NCI-H1930 (cell line): ENCODE results near the gene PROB1.
"Not testable (repeated sequence)": the region's sequence is repeated elsewhere in the genome, so short reads cannot be mapped to it uniquely, and the experiment has no call there.

Experiments
- DNase-seq, 2 experiments: peaks; one replicate each; lab custom pipeline; 2025; lab: John Stamatoyannopoulos, UW

The PROB1 gene

DNA sequence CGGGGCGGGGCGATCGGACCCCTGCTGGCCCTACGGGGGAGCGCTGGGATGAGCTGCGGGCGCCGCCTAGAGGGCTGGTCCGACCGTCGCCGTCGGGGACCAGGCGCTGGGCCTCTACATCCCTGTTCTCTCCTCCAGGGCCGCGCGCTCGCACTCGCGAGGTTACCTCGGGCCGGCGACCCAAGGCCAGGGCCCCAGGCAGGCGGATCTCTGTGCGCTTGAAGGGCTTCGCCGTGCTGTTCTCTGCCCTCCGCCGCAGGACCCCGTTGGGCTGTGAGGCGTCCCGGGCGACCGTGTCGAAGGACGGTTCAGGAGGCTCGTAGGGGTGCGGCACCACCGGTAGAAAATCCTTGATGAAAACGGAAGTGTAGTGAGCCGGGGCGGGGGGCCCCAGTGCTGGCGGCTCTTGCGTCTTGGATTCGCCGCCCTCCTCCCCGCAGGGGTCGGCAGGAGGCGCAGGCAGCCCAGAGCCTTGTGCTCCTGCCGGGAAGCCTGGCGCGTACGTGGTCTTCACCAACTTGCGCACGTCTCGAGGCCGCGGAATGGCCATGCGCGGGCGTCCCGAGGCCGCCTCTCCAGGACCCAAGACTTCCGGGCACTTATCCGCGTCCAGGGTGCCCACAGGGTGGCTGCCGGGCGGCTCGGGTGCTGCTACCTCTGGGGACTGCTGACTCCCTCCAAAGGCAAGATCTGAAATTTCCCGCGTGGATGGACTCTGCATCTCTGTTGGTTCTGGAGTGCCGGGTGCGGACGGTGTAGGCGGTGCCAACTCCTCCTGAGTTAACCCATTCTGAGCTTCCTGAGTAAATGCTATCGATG is 2.0 kb downstream of the PROB1 start:
- DNase-seq, result peak; percentile 30 to 42

DNA sequence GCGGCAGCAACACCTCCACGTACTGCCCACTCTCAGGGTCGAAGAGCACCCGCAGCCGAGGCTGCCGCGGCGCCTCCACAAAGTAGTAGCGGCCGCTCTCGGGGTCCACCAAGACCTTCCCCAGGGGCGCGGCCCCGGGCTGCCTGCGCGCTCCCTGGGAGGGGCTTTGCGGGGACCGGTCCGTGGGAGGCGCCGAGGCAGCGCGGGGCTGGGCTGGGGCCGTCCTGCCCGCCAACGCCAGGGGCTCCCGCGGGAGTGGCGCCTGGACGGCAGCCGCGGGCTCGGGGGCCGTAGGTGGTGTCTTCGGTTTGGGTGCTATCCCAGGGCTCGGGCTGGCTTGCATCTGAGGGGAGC is 2.6 kb downstream of the PROB1 start:
- no peak for DNase-seq

DNA sequence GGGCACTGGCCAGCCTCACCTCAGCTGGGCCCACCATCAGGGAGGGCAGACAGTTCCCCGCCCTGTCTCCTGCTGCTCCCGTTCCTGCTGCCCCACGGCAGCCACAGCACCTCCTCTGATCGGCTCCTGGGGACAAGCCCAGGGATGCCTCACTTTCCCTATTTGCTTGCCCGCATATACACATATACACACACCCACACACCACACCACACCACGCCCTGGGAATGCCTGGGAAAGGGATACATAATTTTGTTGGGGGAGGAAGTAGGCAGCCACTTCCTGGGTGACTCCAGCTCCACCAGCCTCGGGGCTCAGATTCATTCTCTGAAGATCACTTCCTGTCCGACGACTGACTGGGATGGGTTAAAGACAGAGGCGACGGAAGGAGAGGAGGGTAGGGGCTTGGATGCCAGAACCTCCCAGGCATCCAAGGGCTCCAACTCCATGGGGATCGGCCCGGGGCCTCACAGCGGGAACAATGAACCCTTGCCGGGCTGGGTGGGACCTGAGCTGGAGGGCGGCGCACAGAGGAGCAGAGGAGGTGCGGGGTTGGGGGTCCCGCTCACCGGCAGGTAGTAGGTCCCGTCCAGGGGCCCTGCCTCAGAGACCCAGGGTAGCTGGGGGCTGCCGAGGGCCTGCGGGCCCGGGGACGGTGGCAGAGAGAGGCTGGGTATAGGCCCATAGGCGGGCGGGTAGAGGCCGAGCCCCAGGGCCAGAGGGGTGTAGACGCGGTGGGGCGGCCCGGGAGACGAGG is 3.2 kb downstream of the PROB1 start:
- DNase-seq, result no peak

DNA sequence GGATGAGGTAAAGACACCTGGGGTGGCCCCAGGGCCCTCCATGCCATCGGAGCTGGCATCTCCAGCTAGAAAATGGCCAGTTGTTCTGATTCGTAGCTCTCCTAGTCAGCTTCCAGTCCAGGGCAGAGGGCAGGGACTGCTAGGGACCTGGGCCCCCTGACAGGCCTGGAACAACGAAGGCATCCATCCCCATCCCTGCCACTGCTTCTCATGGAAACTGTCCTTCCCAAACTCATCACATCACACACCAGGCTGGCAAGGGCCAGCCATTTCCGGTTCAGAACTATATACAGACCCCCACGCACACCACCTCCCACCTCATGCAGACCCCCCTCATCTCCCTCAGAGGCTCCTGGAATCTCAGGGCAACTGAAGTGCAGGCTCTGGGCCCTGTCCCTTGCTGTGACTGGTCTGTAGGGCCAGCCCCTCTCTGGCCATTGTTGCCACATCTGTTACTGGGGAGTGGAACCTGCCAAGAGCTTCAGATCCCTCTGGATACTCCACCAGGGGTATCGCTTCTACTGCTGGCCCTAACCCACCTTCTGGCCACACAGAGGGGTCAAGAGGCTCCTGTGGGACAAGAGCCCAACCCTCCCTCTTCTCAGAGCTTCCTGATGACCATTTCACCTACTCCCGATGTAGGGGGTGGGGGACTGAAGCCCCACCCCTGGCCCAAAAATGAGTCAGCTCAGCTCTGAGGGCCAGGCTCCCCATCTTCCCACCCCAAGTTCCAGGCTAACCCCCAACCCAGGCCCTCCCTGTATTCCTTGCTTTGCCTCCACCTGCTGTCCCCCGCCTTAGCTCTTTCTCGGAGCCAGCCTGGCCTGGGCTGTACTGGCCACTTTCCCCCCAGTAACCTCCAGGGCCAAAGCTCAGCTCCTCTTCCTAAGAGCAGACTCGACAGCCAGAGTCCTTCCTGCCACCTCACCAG is 4.0 kb downstream of the PROB1 start:
- no peak for DNase-seq

DNA sequence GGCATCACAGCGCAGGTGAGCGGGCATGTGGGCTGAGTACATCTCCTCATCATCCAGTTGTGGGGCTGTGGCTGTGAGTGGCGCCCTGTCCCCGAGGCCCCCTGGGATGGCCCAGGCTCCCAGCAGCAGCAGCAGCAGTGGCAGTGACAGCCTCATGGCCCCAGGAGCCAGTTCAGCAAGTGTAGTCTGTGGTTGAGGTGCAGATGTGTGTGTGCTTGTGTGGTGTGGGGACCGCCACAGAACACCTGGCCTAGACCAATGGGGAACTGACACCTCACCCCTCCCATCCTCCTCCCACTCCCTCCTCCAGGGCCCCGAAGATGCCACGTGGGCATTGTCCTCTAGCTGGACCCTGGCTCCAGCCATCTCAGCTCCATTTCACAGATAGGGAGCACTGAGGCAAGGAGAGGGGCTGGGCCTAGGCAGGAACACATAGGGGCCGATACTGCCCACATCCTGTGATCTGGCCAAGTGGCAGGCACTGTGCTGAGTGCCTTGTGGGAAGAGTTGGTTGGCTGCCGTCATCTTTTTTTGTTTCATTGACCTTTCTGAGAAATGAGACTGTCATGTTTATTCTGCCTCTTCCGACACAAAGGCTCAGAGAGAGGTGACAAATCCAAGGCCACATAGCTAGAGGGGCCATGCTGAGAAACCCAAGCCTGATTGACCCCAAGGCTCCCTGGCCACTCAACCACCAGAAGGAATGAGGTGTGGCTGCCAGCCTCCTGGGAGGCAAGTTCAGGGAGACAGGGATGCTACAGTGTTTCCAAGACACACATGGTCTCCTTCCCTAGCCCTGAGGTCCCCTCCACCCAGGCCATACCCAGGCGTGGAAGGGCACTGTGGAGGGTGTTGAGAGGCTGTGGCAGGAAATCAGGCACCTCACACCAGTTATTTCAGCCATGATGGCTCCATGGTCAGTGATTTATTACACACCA is 4.9 kb downstream of the PROB1 start, which contains the start of gene MZB1:
MZB1 (minus strand) TSS at position 213 of the 938 bp plus-strand sequence; CDS start at position 156, 57 bp downstream.
- DNase-seq, result no peak

DNA sequence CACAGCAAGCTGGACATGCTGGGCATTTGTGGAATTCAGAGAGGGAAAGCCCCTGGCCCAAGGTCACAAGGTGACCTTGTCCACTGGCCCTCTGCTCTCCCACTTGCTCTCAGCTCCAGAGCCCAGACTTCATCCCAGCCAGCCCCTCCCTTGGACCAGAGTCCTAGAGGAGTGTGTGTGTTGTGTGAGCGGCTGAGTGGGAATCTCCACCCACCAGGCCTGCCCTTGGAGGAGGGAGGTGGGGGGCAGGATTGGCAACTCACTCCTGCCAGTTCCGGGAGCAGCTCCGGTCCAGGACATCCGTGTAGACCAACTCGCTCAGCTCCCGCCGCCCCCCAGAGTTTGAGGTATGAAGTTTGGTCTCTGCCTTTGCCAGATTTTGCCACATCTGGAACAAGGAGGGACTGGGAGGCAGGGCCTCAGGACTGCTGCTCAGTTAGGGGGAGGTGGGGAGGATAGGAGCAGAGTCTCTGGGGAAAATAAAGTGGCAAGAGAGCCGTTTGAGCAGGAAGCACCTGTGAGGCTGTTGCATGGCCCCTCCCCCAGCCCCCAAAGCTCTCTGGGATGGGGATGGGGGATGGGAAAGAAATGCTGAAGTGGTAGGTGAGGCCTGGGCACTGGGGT is 6.6 kb downstream of the PROB1 start:
- DNase-seq, result no peak

DNA sequence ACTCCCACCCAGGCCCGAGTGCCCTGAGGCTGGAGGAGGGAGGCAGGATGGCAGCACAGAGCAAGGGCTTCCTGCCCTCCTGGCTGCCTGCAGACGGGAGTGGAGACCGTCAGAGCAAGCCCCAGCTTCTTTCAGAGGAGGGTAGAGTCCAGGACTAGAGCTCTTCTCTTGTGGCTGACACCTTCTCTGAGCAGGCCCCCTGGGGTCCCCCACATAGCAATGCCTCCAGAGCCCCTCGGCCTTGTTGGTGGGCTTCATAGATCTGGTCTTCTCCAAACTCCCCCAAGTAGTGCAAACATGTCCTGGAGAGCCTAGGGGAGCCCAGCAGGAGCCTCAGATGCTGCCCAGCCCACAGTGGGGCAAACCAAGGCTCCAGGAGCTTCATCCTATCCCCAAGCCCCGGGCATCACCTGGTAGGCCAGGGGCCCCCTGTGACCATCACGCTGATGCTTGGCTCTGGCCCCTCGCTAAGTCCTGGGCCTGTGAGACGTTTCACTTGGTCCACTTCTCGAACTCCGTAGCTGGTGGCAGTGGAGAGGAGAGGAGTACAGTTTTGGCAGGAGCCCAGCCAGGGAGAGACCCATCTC is 7.2 kb downstream of the PROB1 start:
- no peak for DNase-seq

DNA sequence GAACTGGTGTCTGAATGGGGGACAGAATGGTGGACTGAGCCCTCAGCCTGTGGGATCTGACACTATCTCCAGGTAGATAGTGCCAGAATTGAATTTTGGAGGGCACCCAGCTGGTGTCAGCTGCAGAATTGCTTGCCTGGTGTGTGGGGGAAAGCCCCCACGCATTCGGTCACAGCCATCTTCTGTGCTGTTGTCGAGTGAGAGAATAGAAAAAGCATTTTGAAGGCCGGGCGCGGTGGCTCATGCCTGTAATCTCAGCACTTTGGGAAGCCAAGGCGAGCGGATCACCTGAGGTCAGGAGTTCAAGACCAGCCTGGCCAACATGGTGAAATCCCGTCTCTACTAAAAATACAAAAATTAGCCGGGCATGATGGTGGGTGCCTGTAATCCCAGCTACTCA is 7.9 kb downstream of the PROB1 start:
- not testable (repeated sequence) for DNase-seq

DNA sequence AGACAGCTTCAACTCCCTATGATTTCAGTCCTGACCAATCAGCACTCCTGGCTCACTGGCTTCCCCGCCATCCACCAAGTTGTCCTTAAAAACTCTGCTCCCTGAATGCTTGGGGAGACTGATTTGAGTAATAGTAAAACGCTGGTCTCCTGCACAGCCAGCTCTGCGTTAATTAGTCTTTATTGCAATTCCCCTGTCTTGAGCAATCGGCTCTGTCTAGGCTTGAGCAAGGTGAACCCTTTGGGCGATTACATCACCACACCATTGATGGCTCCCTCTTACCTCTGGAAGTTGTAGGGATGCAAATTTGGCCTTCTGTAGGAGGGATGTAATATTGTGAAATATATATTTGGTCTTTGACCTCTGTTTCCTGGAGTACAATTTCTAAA is 8.9 kb downstream of the PROB1 start:
- no peak for DNase-seq

DNA sequence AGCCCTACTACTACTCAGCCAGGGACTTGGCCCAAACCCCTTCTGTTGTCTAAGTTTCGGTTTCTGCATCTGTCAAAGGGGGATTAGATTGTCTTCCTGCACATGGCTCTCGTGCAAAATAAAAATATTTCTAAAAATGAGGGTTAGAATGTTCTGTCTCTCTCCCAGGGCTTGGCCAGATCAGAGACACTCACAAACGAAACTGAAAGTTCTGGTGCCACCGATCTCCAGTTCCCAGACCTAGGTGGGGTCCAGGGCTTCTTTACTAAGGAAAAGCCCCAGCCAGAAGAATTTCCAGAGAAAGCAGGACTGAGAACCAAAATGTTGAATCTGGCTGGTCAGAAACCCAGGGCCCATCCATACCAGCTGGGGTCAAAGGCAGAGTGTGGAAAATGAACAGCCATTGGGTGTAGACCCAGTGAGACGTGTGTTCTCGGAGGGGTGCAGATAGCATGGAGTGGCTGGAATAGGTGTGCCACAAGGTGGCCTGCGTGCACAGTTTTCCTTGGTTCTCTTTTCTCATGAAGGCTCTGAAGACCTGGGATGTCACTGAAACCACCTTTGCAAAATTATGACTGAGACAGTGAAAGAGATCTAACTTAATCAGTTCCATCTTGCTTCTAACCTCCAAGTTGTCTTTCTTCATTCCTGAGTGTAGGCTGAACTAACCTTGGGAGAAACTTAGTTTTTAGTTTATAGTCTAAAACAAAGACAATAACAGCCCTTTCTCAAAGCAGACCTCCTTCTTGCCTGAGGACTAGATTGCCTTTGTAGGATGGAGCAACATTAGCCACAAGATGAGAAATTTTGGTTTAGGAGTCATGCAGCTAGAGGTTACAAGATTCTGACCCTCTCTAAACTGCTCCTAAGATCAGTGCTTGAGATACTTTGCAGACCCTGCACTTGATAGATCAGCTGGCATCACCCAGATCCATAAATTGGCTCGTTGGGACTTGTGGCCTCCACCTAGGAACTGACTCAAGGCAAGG is 9.5 kb downstream of the PROB1 start:
- no peak for DNase-seq

DNA sequence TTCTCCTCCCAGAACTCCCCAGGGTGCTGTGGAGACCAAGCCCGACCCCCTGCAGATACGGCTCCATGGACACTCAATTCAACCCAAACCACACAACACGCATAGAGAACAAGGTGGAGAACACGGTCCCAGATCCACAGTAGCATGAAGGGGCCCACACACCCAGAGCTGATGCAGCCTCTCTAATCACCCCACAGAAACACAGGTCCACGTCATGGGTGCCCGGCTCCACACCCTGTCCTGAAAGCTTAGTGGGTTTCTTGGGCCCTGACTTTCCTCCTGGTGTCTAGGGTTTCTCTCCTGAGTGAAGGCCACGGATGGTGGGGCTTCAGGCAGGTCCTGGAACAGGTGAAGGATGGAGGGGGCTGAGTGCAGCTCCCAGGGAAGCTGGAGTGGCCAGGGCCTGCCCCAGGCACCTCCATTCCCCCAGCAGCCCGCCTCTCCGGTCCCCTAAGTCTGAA is 10.3 kb downstream of the PROB1 start:
- no peak for DNase-seq

DNA sequence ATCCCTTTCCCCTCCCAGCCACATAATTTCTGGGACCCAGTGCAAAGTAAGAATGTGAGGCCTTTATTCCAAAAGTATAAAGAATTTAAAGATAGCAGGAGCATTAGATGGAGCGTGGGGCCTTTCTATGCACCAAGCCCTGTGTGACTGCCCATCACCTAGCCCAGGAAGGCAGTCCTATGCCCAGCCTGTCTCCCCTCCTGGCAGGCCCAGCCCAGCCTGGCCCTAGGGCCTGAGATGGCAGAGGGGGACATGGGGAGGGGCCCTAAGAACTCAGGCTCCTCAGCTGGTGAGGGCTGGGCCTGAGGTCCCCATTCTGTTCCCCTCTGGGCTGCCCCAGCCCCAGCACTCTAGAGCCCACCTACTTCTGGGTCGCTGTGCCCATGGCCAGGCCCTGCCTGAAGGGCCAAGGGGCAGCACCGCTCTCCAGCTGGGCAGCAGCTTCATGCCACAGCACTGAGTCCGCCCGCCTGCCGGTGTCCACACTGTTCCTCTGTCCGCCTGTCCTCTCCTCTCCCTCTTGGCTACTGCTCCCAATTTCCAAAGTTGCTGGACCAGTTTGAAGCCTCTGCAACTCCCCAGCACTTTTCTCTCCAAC is 10.8 kb downstream of the PROB1 start:
- DNase-seq, result no peak

DNA sequence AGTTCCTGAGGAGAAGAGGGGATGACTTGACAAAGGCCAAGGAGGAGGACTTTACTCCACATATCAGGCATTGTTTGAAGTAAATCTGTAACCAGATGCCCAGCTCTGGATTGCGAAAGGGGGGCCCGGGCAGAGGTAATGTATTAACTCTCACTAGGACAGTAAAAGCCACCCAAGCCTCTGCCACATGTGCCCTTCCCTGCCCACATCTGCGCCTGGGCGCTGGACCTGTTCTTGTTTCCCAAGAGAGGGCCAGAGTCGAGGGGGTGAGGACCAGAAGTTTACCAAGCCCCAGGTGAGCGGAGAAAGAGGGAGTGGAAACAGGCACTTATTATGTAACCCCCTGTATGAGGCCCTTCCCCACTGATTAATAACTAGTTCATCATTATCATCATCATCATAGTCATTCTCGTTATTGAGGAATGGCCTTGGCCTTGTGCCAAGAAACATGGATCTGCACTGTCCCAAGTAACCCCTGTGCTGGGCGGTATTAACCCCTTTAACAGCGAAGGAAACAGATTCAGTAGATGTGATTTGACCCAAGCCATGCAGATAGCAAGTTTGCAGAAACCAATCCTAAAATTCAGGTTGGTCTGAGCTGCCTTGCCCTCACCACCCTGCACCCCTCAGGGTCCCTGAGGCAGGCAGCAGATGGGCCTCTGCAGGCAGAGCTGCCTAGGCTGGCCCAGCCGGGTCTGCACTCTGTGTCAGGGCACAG is 11.5 kb downstream of the PROB1 start, which contains the start of gene SLC23A1:
SLC23A1 (minus strand) TSS at position 23 of the 718 bp plus-strand sequence. CDS start 44 bp downstream, outside the sequence.
- no peak for DNase-seq

DNA sequence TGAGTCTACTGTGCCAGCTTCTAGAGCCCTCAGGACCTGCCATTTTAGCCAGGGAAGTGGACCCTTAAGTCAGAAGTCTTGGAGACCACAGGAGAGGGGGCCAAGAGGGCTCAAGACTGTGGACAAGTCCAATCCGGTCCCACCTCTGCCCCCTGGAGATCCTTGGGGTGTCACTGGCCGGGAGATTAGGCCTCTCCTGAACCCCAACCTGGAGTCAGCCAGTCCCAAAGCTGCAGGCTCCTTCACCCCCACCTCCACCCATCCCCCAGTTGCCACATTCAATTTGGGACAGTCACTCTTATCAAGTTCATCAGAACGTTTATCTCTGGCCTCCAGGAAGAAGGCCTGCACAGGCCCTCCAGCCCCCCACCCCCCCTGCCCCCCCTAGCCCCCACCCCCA is 12.1 kb downstream of the PROB1 start:
- no peak for DNase-seq

DNA sequence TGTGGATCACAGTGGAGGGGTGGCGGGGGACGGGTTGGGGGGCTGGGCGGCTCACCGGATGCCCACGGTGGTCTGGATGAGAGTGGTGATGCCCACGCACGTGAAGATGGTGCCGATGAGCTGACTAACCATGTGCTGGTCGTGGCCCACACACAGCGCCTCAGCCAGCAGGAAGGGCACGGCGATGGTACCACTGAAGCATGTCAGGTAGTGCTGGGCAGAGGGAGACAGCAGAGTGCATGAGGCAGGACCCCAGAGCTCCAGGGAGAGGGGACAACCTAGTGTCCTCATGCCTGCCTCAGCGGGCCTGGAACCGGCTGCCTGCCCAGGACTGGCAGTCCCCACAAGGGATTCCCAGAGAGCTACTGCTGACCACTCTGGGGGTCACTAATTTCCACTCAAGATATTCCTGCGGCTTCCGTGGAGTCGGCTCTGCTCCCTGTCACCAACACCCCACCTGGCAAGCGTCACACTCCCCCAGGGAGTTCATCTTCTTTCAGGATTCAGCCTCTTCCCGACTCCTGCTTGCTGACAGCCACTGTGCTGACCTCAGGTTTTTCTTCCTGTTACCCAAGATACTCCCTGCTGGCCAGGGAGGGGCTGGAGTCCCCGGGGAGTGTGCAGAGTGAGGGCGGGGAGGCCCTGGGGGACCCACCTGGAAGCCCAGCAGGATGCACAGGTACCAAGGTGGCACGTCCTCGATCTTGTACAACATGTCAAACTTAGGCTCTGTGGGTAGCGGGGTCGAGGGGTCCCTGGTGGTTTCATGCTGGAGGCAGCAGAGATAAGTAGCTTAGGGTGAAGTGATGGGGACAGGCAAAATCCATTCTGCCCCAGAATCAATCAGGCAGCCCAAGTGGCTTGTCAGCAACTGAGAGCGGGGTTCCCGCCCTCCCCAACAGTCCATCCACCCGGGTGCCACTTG is 12.8 kb downstream of the PROB1 start:
- DNase-seq, result no peak

DNA sequence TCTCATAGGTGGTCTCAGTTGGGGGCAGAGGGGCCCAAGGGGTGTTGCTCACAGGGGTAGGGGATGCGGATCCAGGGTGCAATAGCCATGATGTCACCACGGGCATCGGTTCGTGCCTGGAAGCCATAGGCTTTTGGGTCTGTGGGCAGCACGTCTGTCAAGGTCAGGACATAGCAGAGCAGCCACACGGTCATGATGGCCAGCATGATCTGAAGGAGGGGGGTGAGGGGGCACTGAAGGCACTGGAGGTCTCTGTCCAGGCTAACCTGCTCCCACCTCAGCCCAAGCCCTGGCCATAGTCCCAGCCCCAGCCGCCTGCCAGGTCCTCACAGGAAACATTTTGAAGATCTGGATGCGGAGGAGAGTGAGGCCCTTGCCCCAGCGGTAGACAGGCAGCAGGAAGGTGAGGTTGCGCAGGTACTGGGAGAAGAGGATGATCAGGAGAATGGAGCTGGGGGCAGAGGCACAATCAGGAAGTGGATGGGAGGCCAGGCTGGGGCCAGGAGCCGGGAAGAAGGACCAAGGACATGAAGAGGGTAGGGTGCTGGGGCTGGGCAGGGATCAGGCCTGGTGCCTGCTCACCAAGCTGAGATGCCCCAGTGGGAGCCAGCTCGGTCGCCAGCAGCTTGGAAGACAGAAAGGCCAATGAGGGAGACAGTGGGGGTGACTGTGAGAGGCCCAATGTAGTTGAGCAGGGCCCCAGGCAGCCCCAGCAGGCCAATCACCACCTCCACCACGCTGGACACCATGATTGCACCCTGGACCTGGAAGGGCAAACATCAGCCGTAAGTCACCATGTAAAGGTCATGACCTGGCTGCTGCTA is 15.1 kb downstream of the PROB1 start:
- no peak for DNase-seq
